Embryonic facial prominence (tissue), 1 donor: ENCODE results near the gene ZFAND3.
"Not testable (repeated sequence)": the region's sequence is repeated elsewhere in the genome, so short reads cannot be mapped to it uniquely, and the experiment has no call there.

Source experiments
- DNase-seq: peaks from one replicate; pipeline ENCODE4 v3.0.0-alpha.2; 2016; ENCODE audit errors: extremely low spot score

ZFAND3 gene

DNA sequence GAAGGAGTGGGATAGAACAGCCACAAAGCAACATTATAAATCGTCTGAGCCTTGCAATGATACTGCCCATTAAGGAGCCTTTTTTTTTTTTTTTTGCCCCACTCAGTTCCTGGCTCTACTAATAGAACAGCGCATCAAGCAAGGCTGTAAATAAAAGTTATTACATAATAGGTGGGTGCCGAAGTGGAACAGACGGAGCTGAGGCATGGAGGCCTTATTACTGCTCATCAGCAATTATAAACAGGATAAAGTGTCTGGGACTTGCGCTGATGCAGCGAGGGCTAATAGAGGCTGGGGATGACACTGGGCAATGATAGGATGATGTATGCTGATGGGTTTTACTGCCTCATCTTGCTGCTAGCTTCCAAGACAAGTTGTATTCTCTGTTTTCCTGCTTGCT is 272.1 kb downstream of the ZFAND3 start:
- no peak for DNase-seq

DNA sequence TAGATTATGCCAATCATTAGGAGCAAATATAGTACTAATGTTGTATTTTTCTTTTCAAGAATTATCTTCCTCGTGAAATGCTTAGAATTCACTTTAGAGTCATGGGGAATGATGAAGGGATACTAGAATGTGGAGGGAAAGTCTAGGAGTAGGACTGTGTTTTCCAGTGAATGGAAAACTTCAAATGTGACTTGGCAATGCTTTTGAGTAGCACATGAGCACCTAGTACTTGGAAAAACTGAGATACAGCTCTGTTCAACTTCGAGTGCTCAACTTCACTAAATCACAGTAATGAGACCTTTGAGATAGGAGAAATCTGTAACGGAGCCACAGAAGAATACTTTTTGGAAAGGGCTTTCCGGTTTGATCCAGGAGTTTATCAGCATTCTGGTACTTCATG is 272.9 kb downstream of the ZFAND3 start:
- no peak for DNase-seq

DNA sequence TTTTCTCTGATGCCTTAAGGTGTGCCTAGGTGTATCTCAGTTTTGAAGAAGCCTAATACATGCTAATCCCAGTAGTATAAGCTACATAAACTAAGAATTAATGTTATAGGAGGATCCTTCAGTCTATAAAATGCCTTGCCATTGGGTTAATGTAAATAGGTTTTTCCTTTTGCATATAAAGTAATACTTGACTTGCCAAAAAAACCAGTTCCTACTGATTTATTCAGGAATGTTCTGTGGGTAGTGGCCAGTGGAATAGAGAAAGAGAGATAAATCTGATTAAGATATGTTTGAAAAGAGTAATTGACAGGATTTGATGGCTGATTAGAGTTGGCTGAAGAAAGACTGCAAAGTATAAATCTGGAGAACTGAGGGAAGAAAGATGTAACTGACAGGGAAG is 273.4 kb downstream of the ZFAND3 start:
- no peak for DNase-seq

DNA sequence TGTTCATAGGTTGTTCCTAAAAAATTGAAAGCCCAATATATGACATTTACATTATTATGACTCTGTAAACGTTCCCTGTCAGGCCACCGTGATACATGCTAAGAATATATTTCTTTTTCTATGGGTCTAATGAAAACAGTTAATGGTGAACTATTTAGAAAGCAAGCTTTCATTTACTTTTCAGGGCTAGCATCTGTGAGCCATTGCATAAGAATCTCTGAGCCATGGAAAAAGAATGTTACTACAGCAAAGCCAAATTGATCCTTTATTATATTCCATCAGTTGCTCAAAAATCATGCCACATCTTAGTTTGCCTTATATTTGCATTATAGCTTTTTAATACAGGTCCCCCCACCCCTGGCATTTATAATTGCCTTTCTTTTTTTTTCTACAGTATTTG is 275.5 kb downstream of the ZFAND3 start:
- DNase-seq = no peak

DNA sequence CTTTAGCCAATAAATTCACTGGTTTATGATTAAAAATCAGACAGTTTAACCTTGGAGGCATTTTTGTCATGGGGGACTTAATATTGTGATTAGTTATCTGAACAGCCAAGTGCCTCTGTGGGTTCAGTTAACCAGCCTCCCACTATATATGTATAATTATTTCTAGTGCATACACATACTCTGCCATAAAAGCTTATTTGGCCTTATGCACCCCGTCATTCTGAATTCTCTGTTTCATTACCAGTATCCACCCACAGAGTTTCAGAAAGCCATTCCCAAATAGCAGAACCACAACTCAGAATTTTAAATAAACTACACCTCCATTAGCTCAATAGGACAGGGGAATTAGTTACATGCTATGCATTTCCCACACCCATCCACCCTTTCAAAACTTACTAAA is 279.7 kb downstream of the ZFAND3 start:
- no peak for DNase-seq

DNA sequence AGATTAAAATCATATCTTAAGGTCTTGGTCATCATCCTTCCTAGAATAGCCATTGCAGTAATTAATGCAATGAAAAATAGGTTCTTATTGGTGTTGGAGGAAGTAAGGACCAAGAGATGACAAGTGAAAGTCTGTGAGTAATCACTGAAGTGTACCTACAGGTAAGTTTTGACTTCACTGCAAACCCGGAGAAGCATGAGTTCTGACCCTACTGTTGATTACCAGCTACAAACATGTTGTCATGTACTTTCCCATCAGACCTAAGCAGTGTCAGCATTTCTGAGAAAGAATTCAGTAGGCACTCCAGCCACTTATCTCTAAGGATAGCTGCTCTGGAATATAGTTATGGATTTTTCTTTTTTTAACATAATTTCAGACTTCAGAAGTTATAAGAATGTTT is 280.9 kb downstream of the ZFAND3 start:
- DNase-seq = no peak

DNA sequence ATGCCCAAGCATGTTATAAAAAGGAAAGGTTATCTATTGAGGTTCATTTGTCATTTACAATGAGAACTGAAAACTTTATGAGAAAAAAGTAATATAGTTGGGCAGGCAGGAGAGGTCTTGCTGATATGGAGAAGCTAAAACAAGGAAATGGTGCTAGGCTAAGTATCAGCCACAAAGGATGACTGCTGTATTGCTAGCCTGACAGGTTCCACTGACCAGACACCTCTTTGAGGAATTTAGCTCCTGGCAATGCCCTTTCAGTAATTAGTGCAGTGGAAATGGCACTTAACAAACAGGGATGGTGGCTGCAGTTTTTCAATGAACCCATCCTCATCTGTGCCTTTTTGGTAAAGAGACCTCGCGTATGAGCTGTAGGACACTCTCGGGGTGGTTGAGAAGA is 284.4 kb downstream of the ZFAND3 start:
- no peak for DNase-seq

DNA sequence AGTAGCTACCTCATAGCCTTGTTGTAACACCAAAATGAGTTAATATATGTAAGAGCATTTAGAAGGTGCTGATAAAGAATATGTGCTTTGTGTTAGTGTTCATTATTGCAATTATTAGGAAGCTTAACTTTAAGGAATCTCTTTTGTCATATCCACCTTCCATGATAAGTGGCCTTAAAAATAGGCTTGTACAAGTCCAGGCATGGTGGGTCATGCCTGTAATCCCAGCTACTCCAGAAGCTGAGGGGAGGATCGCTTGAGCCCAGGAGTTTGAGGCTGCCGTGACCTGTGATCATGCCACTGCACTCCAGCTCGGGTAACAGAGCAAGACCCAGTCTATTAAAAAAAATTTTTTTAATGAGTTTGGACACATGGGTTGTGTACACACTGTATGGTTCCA is 285.5 kb downstream of the ZFAND3 start:
- no peak for DNase-seq

DNA sequence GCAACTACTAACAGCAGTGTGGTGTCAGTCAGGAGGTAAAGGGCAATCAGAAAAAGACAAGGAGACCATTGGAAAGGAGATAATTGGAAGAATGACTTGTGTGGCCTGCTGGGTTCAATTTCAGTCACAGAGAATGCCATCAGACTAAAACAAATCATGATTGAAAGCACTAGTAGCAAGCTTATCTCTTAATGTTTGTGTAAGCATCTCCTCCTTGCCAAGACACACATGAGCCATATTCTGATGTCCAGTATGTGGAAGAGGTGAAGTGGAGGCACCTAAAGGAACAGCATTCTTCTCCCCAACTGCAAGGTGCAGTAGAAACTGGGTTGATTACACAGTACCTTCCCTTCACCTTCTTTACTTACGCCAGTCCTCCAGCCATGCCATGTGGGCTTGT is 287.5 kb downstream of the ZFAND3 start:
- DNase-seq = no peak

DNA sequence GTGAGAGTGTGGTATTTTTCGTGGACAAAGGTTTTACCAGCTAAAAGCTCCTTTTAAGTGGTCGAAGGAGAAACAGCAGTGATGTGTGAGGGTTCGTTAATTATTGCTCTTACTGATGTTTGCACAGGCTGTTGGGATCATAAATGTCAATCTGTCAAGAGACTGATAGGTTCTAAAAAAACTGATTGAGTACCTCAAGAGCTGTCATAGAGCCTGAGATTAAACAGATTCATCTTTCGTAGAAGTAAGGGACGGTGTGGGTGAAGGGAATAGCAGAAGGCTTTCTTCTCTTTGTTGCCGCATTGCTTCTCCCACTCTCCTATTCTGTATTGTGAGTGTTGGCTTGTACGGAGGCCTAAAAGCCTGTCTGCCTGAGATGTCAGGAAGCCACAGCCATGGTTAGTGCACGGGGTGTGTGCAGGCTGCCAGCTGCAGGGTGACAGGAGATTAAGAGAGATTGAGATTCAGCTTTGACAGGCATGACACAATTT is 291.0 kb downstream of the ZFAND3 start:
- DNase-seq = no peak

DNA sequence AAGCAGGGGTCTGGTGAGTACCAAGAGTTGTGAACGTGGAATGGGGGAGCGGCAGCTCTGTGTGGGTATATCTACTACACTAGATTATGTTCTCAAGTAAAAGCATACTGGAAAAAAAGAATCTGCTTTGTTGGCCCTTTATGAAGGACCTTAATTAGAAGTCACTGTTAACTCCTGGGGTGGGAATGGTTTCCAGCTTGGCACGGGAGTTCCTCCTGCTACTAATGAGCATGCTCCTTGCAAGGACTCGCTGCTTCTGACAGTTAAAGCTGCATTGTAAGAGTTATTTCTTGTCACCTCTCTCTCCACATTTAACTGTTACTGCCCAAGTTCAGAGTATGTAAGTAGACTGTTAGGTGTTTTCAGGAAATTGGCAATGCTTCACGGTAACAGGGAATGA is 292.7 kb downstream of the ZFAND3 start:
- no peak for DNase-seq

DNA sequence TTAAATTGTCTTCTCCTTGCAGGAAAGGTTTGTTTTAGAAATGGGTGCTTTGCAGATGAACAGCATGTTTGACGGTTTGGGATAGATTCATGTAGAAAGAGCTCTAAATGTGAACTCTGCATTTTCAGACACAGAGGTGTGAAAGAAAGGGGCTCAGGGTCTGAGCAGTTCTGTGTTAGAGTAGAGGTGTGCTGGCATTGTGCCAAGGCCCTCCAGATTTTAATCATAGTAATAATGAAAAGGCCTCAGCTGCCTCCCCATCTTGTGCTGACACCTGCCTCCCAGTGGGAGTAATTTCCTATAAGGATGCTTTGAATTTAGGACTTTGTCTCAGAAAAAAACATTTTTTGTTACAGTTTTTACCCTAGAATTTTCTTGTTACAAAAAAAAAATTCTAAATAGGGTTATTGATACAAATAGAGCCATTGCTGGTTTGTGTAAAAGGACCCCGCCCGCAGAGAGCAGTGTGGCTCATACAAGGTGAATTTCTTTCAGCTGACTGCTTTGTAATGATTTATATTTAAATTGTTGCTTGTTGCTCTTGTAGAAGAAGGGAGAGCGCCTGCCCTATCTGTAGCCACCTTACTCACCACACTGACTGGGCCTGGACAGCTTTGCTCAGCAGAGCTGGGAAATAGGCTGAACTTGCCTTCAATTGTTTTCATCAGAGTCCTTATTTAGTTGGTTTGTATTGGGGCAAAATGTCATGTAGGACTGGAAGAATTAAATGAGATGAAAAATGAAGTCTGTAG is 294.5 kb downstream of the ZFAND3 start:
- no peak for DNase-seq

DNA sequence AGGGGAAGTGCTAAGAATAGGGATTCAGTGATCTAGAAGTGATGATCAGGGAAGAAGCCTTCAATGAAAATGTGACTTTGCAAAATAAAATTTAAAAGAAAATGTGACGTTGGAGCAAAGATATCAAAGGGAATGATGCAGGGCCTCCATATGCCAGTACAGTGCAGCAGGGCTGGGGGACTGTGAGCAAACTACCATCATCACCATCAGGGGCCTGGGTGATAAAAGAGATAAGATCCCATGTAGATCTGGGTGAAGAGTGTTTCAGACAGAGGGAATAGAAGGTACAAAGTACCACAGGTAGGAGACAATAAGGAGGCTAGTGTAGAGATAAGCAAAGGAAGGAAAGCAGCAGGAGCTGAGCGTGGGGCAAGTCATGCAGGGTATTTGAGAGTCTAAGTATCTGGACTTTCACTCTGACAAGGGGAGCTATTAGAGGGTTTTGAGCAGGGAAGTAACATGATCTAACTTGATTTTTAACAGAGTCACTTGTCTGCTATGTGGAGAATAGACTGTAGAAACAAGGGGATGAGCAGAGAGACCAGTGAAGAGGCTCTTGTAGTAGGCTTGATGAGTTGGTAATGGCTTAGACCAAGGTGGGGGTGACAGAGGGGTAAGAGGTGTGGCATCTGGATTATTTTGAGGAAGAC is 295.6 kb downstream of the ZFAND3 start:
- DNase-seq = no peak

DNA sequence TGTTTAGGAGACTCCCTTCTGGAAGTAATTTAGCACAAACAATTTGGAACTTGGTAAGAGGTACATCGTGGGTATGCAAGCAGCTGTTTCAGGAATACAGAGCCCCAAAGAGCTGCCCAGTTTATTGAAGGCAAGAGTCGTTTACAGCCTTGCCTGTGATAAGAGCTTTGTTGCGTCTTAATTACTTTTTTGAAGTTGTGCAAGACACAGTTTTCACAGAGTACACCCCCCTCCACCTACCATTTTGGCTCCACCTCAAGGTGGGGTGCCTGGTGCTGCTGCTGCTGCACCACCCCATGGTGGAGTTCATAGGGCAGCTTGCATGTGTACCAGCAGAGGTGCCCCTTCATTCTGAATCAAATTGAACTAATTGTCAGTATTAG is 296.1 kb downstream of the ZFAND3 start:
- no peak for DNase-seq

DNA sequence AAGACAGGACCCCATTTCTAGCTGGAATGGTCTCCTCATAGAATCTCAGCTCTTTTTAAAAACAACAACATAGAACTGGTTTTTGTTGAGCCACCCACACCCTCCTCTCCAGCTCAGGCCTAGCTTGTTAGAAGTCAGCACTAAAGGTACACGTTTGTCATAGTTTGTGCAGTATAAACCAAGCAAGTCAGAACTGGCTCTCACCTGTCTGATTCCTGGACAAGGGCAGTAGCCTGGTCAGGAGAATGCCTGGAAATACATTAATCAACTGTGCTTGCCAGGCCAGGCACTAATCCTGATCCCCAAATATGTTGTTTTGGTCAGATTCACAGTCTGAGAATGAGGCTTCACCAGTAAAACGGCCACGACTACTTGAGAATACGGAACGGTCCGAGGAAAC is 296.7 kb downstream of the ZFAND3 start:
- DNase-seq = no peak

DNA sequence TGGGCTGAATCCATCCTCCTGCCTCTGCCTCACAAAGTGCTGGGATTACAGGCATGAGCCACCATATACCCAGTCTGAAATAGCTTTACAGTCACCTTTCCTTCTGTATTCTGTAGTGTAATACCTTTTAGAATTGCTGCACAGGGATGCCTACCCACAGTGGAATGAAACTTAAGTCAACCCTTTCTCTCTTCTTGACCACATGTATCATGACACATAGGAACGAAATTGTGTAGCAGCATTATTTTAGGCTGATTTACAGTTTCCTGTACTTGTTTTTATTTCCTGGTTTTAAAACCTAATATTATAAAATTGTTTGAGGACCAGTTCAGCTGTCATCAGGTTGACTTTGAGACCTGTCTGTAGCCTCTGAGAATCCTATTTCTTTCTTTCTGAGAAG is 297.8 kb downstream of the ZFAND3 start:
- DNase-seq = no peak

DNA sequence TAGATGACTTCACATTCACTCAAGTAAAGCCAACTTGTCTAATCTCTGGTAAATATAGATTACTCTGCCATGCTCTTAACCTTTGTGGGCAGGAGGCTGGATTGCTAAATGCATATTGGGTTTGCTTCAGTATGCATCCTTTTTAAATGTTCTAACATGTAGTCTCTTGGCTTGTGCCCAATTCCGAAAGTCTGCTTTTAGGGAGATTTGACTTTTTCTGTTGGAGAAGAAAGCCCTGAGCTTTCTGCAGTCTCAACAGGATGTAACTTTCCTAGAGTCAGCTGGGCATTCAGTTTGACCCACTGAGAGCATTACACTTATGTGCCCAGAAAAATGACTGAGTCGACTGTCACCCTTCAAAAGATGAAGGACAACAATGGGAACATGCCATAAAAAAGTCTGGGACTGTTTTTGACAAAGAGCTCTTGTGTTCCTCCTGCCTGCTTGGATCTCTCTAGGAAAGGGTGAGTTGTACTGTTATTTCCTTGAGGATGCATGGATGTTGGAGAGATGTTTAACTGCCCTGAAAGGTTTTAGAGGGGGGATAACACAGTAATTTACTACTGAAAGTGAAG is 299.4 kb downstream of the ZFAND3 start:
- DNase-seq = no peak

DNA sequence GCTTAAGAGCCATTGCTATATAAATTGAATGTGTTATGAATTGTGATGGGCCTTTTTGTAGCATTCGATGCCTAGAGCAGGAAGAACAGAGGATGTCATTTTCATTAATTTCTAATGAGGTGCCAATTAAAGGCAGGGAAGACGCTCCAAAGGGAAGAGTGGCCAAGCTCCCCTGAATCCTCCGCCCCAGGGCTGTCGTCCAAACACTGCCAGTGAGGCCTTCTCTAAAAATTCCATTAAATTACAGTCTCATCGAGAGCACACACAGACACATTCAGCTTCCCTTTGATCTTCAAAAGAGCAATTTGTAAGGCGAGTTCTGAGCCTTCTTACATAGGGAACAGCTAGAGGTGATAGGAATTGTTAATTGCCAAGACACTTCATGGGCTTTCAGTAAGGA is 300.0 kb downstream of the ZFAND3 start:
- DNase-seq = no peak

DNA sequence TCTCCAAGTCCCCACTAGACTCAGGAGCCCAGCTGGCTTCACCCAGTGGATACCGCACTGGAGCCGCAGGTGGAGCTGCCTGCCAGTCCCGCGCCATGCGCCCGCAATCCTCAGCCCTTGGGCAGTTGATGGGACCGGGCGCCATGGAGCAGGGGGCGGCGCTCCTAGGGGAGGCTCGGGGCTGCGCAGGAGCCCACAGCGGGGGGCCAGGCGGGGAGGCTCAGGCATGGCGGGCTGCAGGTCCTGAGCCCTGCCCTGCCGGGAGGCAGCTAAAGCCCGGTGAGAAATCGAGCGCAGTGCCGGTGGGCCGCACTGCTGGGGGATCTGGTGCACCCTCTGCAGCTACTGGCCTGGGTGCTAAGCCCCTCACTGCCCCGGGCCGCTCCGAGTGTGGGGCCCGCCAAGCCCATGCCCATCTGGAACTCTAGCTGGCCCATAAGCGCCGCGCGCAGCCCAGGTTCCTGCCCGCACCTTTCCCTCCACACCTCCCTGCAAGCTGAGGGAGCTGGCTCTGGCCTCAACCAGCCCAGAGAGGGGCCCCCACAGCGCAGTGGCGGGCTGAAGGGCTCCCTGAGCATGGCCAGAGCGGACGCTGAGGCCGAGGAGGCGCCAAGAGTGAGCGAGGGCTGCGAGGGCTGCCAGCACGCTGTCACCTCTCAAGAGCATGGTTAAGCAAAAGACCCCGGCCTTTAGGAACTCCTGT is 304.8 kb downstream of the ZFAND3 start:
- DNase-seq = not testable (repeated sequence)

DNA sequence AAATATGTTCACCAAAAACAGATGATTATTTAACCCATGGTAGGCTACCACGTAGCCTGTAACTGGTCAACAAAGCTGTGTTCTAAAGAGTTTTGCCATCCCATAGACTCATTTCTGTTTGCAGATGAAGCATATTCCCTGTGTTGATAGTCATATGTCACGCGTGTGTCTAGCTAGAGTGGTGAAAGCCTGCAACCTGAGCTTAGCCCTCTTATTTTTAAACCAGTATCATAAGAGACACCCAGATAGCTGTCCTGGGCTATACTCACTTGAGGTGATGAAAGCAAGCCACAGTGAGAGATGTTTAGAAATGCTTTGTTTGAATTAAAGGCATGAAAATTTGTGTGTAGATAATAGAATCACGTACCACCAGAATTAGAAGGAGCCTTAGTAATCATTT is 307.8 kb downstream of the ZFAND3 start:
- no peak for DNase-seq

DNA sequence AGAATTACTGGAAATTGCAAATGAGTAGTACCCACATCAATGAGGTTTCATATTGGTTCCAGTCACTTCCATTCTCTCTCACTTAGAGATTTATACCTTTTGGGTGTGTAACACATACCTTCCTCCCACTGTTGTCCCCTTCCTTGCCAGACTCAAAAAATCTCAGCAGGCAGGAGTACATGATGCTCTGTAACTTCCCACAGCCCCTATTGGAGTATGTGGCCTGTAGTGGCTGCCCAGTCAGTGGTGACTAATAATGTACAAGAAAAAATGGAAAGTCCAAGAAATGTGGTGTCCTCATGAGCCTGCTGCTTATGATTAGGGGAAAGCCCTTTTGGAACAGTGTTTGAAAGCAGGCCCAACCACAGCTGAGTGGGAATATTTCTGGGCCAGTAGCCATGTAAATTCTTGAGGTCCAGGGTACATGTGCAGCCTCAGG is 312.0 kb downstream of the ZFAND3 start:
- peak; percentile 29 for DNase-seq

DNA sequence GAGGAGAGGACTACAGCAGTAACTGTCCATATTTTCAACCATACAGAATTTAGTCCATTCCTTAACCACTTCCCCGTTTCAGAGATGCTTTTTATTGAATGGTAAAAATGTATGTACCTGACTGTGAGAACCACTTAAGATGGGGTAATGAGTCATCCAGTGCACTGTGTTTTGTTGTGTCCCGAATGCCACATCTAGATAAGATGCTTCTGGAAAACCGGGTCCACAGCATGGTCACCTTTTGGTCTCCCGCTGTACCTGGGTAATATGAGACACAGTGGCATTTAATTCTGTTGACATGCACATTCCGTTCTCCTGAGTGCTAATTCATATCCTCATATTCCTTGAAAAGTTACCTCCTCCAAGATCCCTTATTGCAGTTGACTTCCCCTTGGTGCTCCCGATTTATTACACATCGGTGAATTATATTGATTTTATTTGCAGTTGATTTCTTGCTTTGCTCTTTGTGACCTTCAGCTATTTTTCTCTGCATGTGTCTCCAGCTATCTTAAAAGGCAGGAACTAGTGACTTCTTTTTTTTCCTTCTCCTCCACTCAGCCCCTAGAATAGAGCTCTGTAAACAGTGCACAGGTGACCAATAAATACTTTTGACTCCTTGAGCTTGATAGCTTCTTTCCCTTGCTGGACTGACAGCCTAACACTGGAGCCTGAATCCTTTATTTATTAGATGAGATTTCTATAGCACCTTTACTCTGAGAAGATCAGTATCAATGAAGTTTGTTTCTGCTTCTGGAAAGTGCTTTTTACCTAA is 314.6 kb downstream of the ZFAND3 start:
- no peak for DNase-seq
